Loucy (cell line): ENCODE results near the gene APBB3.
"Not testable (repeated sequence)": the region's sequence is repeated elsewhere in the genome, so short reads cannot be mapped to it uniquely, and the experiment has no call there.

ENCODE experiments used
- H2AFZ ChIP-seq: fragments of 200-600 bp; sonication (generic); 2 replicates; pipeline ENCODE4 v1.6.0; 2016; ENCODE audit warnings: antibody characterized with exemption, mild to moderate bottlenecking, low read length, moderate library complexity
- H3F3A ChIP-seq: fragments of 200-600 bp; 2 replicates; pipeline ENCODE4 v1.6.0; 2016; ENCODE audit warnings: antibody characterized with exemption, low read depth, mild to moderate bottlenecking
- H3K27me3 ChIP-seq: fragments of 200-600 bp; sonication (generic); 2 replicates; pipeline ENCODE4 v1.6.1; 2014; ENCODE audit warnings: low read length, mild to moderate bottlenecking; ENCODE audit not compliant: insufficient read depth, poor library complexity, severe bottlenecking
- H3K36me3 ChIP-seq: fragments of 200-600 bp; sonication (generic); 2 replicates; pipeline ENCODE4 v1.6.1; 2016; ENCODE audit warnings: low read length; ENCODE audit not compliant: insufficient read depth
- H3K4me1 ChIP-seq: fragments of 200-600 bp; sonication (generic); 2 replicates; pipeline ENCODE4 v1.5.1; 2014; ENCODE audit warnings: low read length, mild to moderate bottlenecking; ENCODE audit not compliant: insufficient read depth, poor library complexity, severe bottlenecking
- H3K4me2 ChIP-seq: fragments of 200-600 bp; sonication (generic); 2 replicates; pipeline ENCODE4 v1.6.0; 2014; ENCODE audit warnings: antibody characterized with exemption, low read length, low read depth, mild to moderate bottlenecking; ENCODE audit not compliant: poor library complexity, severe bottlenecking
- H3K4me3 ChIP-seq: fragments of 200-600 bp; sonication (generic); 2 replicates; pipeline ENCODE4 v1.5.1; 2014; ENCODE audit warnings: low read length, mild to moderate bottlenecking, mixed read lengths; ENCODE audit not compliant: poor library complexity, severe bottlenecking
- H3K79me2 ChIP-seq: fragments of 200-600 bp; sonication (generic); 2 replicates; pipeline ENCODE4 v1.6.1; 2014; ENCODE audit warnings: low read length; ENCODE audit not compliant: insufficient read depth
- H3K9ac ChIP-seq: fragments of 200-600 bp; sonication (generic); 2 replicates; pipeline ENCODE4 v1.6.0; 2014; ENCODE audit warnings: mild to moderate bottlenecking, low read depth, low read length, moderate library complexity; ENCODE audit not compliant: poor library complexity, severe bottlenecking
- H3K9me2 ChIP-seq: fragments of 200-600 bp; sonication (generic); replicated peaks from 2 replicates; pipeline ENCODE4 v1.6.1; 2016; ENCODE audit warnings: low read depth, low read length, mixed read lengths
- H3K9me3 ChIP-seq: fragments of 200-600 bp; sonication (generic); 2 replicates; pipeline ENCODE4 v1.6.1; 2014; ENCODE audit warnings: mild to moderate bottlenecking, antibody characterized with exemption, low read length, low read depth; ENCODE audit not compliant: insufficient read depth
- H4K20me1 ChIP-seq: fragments of 200-600 bp; sonication (generic); 2 replicates; pipeline ENCODE4 v1.6.0; 2014; ENCODE audit warnings: antibody characterized with exemption, low read length, mild to moderate bottlenecking; ENCODE audit not compliant: insufficient read depth, poor library complexity, severe bottlenecking
- EZH2phosphoT487 ChIP-seq: fragments of 200-600 bp; IDR thresholded peaks from 2 replicates; pipeline ENCODE4 v1.6.1; 2018; ENCODE audit warnings: antibody characterized with exemption, mild to moderate bottlenecking, moderate library complexity, borderline replicate concordance
- TF ChIP-seq, protein P1 (sequence below): fragments of 200-600 bp; sonication (generic); conservative IDR thresholded peaks from 2 replicates; pipeline ENCODE4 v1.5.1; 2014; ENCODE audit warnings: mild to moderate bottlenecking, antibody characterized with exemption, low read length

APBB3 gene

DNA sequence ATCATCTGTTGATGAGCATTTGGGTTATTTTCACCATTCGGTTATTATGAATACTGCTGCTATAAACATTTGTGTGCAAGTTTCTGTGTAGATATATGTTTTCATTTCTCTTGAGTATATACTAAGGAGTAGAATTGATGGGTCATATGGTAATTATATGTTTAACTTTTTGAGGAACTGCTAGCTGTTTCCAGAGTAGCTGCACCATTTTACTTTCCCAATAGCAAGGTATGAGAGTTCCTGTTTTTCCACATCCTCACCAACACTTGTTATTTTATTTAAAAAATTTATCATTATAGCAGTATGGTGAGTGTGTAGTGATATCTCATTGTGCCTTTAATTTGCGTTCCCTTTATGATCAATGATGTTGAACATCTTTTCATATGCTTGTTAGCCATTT lies 39.3 kb upstream of the APBB3 start:
- no peak for TF ChIP-seq EZH2phosphoT487
- TF ChIP-seq, protein P1, sequence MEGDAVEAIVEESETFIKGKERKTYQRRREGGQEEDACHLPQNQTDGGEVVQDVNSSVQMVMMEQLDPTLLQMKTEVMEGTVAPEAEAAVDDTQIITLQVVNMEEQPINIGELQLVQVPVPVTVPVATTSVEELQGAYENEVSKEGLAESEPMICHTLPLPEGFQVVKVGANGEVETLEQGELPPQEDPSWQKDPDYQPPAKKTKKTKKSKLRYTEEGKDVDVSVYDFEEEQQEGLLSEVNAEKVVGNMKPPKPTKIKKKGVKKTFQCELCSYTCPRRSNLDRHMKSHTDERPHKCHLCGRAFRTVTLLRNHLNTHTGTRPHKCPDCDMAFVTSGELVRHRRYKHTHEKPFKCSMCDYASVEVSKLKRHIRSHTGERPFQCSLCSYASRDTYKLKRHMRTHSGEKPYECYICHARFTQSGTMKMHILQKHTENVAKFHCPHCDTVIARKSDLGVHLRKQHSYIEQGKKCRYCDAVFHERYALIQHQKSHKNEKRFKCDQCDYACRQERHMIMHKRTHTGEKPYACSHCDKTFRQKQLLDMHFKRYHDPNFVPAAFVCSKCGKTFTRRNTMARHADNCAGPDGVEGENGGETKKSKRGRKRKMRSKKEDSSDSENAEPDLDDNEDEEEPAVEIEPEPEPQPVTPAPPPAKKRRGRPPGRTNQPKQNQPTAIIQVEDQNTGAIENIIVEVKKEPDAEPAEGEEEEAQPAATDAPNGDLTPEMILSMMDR, result no peak
- H3K4me3 ChIP-seq, result no peak overlapping the region
- H2AFZ ChIP-seq, result no peak overlapping the region
- no peak overlapping the region for H3K9ac ChIP-seq
- H4K20me1 ChIP-seq, result no peaks in the 10 kb centered on the region
- H3K36me3 ChIP-seq, result no peaks in the 10 kb centered on the region
- H3K4me2 ChIP-seq, result no peak overlapping the region
- H3K4me1 ChIP-seq, result peaks cover 1% of the 10 kb centered on the region
- H3F3A ChIP-seq, result no peaks in the 10 kb centered on the region
- no peaks in the 10 kb centered on the region for H3K9me2 ChIP-seq
- H3K27me3 ChIP-seq, result no peaks in the 10 kb centered on the region
- no peaks in the 10 kb centered on the region for H3K9me3 ChIP-seq
- H3K79me2 ChIP-seq, result no peaks in the 10 kb centered on the region

DNA sequence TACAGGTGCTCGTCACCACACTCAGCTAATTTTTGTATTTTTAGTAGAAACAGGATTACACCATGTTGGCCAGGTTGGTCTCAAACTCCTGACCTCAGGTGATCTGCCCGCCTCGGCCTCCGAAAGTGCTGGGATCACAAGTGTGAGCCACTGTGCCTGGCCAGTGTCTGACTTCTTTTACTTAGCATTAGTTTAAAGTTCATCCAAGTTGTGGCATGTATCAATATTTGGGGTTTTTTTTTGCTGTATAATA lies 39.0 kb upstream of the APBB3 start:
- not testable (repeated sequence) for H4K20me1 ChIP-seq, H3K4me1 ChIP-seq, H3K4me2 ChIP-seq, H2AFZ ChIP-seq, H3K9me2 ChIP-seq, H3K9me3 ChIP-seq, H3K27me3 ChIP-seq, H3K9ac ChIP-seq, H3K79me2 ChIP-seq, H3F3A ChIP-seq, H3K36me3 ChIP-seq, H3K4me3 ChIP-seq

DNA sequence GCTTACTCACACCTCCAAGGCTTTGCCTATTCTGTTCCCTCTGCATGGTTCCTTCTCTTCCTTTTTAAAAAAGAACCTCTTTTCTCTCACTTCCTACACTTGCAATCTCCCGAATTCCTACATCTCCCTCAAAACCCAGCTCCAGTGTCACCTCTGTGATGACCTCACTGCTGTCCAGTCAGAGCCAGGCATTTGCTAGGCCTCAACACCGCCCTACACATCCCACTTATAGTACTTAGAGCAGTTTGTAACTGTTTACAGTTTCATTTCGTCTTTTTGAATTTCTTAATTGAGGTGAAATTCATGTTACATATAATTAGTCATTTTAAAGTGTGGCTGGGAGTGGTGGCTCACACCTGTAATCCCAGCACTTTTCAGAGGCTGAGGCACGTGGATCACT lies 37.7 kb upstream of the APBB3 start:
- Histone ChIP-seq H3K9me2 (no peaks in the 10 kb centered on the region), H3K9ac (no peak overlapping the region), H3K4me1 (no peaks in the 10 kb centered on the region), H3F3A (no peaks in the 10 kb centered on the region), H3K4me2 (no peak overlapping the region), H3K4me3 (no peak overlapping the region), H4K20me1 (no peaks in the 10 kb centered on the region), H3K79me2 (no peaks in the 10 kb centered on the region), H3K36me3 (no peaks in the 10 kb centered on the region), H3K27me3 (no peaks in the 10 kb centered on the region), H3K9me3 (no peaks in the 10 kb centered on the region), H2AFZ (no peak overlapping the region)
- TF ChIP-seq EZH2phosphoT487, result no peak
- TF ChIP-seq, protein P1, result no peak

DNA sequence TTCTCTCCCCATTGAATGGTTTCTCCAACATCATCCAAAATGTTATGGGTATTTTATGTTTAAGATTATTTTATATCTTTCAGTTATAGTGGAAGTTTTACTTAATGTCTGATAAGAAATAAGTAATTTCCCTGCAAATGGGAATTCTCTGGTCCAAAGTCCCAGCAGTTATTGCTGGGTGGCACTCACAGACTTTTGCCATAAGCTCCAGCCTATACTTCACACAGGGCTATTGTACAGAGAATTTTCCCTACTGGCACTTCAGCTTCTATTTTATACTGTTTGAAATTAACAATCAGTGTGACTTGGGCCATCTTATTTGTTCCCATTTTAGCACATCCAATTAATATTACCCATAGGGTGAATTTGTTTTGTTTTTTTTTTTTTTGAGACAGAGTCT lies 35.7 kb upstream of the APBB3 start:
- Histone ChIP-seq H3K79me2 (no peaks in the 10 kb centered on the region), H3K9ac (no peak overlapping the region), H3K36me3 (no peaks in the 10 kb centered on the region), H2AFZ (no peak overlapping the region), H3K4me3 (no peak overlapping the region), H3F3A (no peaks in the 10 kb centered on the region), H3K9me3 (no peaks in the 10 kb centered on the region), H4K20me1 (no peaks in the 10 kb centered on the region), H3K27me3 (no peaks in the 10 kb centered on the region), H3K4me1 (no peaks in the 10 kb centered on the region), H3K4me2 (no peak overlapping the region), H3K9me2 (no peaks in the 10 kb centered on the region)
- no peak for TF ChIP-seq EZH2phosphoT487
- TF ChIP-seq, protein P1, result no peak
